Inferior parietal cortex (tissue), 1 donor: ENCODE data around the gene ELOA.
A peak's percentile ranks its signal among the peaks of the same experiment; 100 is the strongest.

ENCODE experiments used
- DNase-seq: peaks from one replicate; pipeline ENCODE4 v3.0.0-alpha.2; 2016; ENCODE audit errors: extremely low spot score

ELOA gene, protein sequence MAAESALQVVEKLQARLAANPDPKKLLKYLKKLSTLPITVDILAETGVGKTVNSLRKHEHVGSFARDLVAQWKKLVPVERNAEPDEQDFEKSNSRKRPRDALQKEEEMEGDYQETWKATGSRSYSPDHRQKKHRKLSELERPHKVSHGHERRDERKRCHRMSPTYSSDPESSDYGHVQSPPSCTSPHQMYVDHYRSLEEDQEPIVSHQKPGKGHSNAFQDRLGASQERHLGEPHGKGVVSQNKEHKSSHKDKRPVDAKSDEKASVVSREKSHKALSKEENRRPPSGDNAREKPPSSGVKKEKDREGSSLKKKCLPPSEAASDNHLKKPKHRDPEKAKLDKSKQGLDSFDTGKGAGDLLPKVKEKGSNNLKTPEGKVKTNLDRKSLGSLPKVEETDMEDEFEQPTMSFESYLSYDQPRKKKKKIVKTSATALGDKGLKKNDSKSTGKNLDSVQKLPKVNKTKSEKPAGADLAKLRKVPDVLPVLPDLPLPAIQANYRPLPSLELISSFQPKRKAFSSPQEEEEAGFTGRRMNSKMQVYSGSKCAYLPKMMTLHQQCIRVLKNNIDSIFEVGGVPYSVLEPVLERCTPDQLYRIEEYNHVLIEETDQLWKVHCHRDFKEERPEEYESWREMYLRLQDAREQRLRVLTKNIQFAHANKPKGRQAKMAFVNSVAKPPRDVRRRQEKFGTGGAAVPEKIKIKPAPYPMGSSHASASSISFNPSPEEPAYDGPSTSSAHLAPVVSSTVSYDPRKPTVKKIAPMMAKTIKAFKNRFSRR

GRCh38 chr1:23743287-23744152, at the start of gene ELOA:
ELOA (plus strand) TSS chr1:23743471; CDS start chr1:23743504, 33 bp downstream.
- DNase-seq = peak; percentile 70

DNA sequence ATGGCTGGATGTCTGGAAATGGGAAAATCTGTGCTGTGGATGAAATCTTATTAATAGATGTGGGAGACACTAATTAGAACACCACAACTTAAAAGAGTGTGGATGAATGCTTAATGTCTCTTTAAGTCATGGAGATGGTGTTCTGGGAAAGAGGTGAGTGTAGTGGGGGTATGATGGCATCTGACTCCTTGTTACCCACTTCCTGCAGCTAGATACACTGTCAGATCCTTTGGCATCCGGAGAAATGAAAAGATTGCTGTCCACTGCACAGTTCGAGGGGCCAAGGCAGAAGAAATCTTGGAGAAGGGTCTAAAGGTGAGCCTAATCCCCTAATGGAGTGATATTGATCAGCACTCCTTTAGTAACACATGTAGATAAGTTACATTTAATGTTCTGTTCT, 49.7 kb upstream of the ELOA start:
- DNase-seq = no peak

GRCh38 chr1:23694371-23694770, 48.9 kb upstream of the ELOA start:
- DNase-seq = no peak

DNA sequence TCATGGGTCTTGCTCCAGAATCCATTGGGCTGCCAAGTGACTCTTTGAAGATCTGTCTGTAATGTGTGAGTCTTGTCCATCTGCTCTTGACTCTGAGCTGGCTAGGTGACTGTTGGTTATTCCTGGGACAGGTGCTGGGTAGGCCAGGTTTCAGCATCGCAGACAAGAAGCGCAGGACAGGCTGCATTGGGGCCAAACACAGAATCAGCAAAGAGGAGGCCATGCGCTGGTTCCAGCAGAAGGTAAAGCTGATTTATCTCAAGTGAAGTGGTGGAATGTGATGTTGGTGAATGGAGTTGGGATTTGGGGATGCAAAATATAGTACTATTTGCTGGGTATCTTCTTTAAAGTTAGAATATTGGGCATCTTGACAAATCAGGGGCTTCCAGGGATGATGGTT, 47.6 kb upstream of the ELOA start:
- no peak for DNase-seq

DNA sequence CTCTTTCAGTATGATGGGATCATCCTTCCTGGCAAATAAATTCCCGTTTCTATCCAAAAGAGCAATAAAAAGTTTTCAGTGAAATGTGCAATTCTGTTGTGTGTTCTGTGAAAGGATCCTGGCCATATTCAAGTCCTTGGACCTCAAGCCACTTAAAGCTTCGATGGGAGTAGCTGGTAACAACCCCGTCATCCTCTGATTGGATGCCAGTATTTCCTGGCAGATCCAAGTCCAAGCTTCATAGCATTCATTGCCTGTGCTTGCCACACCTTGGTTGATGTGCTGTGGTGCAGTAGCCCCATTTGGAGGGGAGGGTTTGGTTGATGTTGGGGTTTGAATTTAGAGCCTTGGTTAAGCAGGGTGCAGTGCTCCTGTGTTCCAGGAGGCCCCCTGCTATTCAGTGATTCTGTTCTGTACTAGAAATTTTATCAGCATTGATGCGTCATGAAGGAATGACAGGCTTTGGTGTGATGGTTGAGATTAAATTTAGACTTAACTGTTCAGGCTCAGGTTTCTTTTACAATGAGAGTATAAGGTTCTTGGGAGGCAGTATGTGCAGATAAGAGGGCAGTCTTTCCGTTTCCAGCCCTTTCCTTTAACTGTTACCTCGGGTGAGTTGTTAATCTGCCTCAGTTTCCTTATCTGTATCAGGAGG, 46.8 kb upstream of the ELOA start:
- no peak for DNase-seq

DNA sequence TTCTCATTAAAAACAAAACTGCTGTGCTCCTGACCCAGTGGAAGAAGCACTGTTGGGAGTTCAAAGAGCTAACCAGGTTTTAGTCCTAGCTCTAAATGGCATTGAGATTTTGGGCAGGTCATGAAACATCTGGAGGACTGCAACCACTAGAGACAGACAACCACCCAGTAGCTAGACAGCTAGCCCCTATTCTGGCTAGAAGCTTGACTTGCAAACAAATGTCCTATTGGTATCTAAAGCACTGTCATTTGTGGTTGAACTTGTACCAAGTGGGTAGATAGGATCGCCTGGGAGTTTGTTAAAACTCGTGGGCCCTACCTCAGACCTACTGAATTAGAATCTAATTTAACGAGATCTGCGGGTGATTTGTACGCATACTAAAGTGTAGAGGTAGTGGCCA, 44.8 kb upstream of the ELOA start:
- no peak for DNase-seq

DNA sequence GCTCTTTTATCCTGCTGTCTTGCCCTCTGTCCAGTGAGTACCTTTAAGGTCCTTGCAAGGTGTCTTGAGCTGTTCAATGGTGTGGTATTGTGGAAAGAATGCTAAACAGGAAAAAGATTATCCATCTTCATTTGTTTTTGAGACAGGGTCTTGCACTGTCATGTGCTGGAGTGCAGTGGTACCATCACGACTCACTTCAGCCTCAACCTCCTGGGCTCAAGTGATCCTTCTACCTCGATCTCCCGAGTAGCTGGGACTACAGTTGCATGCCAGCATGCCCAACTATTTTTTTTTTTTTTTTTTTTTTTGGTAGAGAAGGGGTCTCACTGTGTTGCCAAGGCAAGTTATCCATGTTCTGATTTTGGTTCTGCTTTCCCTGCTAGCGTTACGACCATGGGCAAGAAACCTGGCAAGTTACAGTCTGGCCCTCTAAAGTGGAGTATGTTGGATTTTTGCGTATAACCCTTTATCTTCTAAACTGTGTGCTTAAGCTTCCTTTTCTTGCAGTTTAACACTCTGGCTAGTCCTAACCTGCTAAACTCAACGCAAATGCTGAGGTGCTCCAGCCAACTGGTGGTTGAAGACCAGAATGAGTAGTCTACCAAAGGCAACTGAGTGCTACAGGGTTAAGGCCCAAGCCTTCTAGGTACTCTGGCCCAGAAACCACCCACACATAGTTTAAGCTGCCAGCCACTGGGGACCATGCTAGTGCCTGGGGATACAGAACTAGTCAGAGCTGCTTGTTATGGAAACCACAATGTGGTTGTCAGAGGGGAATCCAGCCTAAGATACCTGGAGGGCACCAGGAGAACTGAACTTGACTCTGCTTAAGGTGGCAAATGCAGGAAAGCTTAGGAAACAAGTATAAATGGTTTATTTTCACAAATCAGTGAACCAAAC, 43.7 kb upstream of the ELOA start:
- DNase-seq = no peak

DNA sequence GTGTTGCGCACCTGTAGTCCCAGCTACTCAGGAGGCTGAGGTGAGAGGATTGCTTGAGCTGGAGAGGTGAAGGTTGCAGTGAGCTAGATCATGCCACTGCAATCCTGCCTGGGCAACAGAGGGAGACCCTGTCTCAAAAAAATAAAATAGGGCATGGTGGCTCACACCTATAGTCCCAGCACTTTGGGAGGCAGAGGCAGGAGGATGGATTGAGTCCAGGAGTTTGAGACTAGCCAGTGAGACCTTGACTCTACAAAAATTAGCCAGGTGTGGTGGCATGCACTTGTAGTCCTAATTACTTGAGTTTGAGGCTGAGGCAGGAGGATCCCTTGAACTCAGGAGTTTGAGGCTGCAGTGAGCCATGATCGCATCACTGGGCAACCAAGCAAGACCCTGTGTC, 42.0 kb upstream of the ELOA start:
- DNase-seq = no peak

- DNase-seq = no peak
Measured at GRCh38 chr1:23701996-23702395, 41.3 kb upstream of the ELOA start.

GRCh38 chr1:23704834-23705495, 38.3 kb upstream of the ELOA start:
- no peak for DNase-seq

GRCh38 chr1:23709229-23709628, 34.0 kb upstream of the ELOA start:
- no peak for DNase-seq

GRCh38 chr1:23718482-23718881, 24.8 kb upstream of the ELOA start:
- DNase-seq = no peak

- no peak for DNase-seq
Measured at GRCh38 chr1:23719162-23719820, 24.0 kb upstream of the ELOA start.

DNA sequence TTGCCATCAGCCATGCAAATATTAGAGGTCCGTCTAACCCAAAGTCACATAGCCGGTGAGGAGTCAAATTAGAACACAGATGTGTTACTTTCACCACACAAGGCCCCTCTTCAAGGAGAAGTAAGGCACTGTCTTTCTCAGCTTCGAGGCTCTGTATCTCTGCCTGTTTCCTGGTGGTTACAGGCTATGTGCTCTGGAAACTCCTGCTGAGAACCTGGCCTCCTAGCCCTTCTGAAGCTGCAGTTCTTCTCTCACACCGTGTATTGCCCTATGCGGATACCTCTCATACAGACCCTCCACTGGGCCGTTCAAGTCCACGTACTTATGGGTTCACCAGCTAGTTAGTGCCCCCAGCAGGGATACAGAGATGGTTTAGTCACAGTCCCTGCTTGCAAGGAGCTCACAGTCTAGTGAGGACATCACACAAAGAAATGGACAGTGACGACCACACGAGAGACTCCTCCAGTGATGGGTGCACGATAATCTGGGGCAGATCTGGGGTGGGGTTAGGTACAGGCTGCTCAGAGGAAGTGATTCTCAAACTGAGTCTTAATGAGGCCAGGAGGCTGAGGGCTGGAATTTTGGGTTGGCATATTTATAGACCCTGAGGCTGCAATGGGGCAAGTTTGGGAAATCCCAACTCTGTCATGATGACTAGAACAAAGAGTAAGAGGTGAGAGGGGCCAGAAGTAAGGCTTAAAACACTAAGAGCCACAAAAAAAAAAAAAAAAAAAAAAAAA, 22.8 kb upstream of the ELOA start:
- no peak for DNase-seq

GRCh38 chr1:23722652-23723051, 20.6 kb upstream of the ELOA start:
- no peak for DNase-seq

GRCh38 chr1:23726686-23727085, 16.6 kb upstream of the ELOA start:
- DNase-seq = no peak

DNA sequence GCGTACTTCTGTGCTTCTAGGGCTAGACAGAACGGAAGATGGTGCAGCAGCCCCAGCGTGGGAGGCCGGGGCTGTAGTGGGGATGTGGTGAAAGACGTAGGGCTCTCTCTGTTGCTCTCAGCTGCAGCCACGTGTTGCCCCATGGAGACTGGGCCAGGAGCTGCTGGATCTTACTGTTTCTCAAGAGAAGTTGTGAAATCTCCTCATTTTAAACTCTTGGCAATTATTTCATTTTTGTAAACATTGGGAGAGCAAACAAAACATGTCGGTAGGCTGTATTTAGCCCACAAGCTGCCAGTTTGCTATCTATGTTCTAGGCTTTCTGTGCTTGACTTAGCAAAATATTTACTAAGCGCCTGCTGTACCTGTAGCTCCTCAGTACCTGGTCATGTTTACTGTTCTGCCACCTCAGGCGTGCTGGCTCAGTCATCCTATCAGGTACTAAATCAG, 15.9 kb upstream of the ELOA start:
- DNase-seq = no peak

- no peak for DNase-seq
Measured at GRCh38 chr1:23732363-23733224, 10.7 kb upstream of the ELOA start.
